ENCODE measurements around the gene HS3ST4. TPM values are rescaled to one million over a fixed set of nuclear protein-coding genes. Genes with fewer than 3 reads are reported as not detected.

The HS3ST4 gene
- total and polyA plus RNA-seq, 8 donors = 0.58 to 1.7 (median 0.81) TPM; not detected in 3

- no peak overlapping the region for H3K4me3 ChIP-seq
- H3K36me3 ChIP-seq = no peaks in the 10 kb centered on the region
- H3K27me3 ChIP-seq = no peaks in the 10 kb centered on the region
- TF ChIP-seq POLR2AphosphoS5 (IDR thresholded peaks at IDR 0.05) (no peak), POLR2A (IDR thresholded peaks at IDR 0.05) (no peak), CTCF (IDR thresholded peaks at IDR 0.05) (no peak), EP300 (IDR thresholded peaks at IDR 0.05) (no peak)
- no peak overlapping the region for H3K27ac ChIP-seq
- WGBS, 5 donors = 54 to 74% (median 61%) methylated on average over 9 of the region's 9 CpGs
- intact Hi-C loops (cut with DNase I; ENCODE audit: low total_unique reads) = no loop called here
- no peaks in the 10 kb centered on the region for H3K9me3 ChIP-seq
- no peaks in the 10 kb centered on the region for H3K4me1 ChIP-seq
- no peak for DNase-seq
Measured at GRCh38 chr16:26050472-26050871, 358.7 kb downstream of the HS3ST4 start.

GRCh38 chr16:26051063-26051462, 359.3 kb downstream of the HS3ST4 start:
- intact Hi-C loops (cut with DNase I; ENCODE audit: low total_unique reads) = no loop called here
- no peak for DNase-seq
- TF ChIP-seq POLR2AphosphoS5 (IDR thresholded peaks at IDR 0.05) (no peak), CTCF (IDR thresholded peaks at IDR 0.05) (no peak), EP300 (IDR thresholded peaks at IDR 0.05) (no peak), POLR2A (IDR thresholded peaks at IDR 0.05) (no peak)
- no peaks in the 10 kb centered on the region for H3K4me1 ChIP-seq
- H3K4me3 ChIP-seq = no peak overlapping the region
- no peaks in the 10 kb centered on the region for H3K36me3 ChIP-seq
- no peaks in the 10 kb centered on the region for H3K9me3 ChIP-seq
- 22 to 46% (median 43%) methylated on average over 2 of the region's 2 CpGs for WGBS, 5 donors
- H3K27ac ChIP-seq = no peak overlapping the region
- no peaks in the 10 kb centered on the region for H3K27me3 ChIP-seq

DNA sequence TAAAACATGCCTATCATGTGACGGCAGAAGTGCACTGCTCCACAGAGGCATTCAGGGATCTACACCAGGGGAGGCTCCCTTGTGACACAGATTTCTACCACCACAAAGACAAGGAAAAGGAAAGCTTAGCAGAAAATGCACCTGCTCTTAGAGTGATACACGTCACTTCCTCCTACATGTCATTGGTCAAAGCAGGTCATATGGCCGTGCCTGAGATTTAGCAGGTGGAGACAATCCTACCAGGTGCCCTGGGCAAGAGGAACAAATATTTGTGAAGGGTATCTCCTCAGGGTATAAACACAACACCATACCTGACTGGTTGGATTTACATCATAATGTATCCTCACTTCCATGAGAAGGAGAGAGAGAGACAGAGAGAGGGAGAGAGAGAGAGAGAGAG, 362.1 kb downstream of the HS3ST4 start:
- no peaks in the 10 kb centered on the region for H3K36me3 ChIP-seq
- DNase-seq = no peak
- H3K27me3 ChIP-seq = no peaks in the 10 kb centered on the region
- H3K9me3 ChIP-seq = peaks cover 0 to 12% (median 0%) of the 10 kb centered on the region in 4 donors
- no peak overlapping the region for H3K27ac ChIP-seq
- intact Hi-C loops (cut with DNase I; ENCODE audit: low total_unique reads) = no loop called here
- H3K4me3 ChIP-seq = no peak overlapping the region
- H3K4me1 ChIP-seq = no peaks in the 10 kb centered on the region
- TF ChIP-seq POLR2A (IDR thresholded peaks at IDR 0.05) = no peak
- no peak for TF ChIP-seq EP300 (IDR thresholded peaks at IDR 0.05)
- TF ChIP-seq CTCF (IDR thresholded peaks at IDR 0.05) = no peak
- TF ChIP-seq POLR2AphosphoS5 (IDR thresholded peaks at IDR 0.05) = no peak
- WGBS, 5 donors = 85 to 92% (median 88%) methylated on average over 3 of the region's 3 CpGs

DNA sequence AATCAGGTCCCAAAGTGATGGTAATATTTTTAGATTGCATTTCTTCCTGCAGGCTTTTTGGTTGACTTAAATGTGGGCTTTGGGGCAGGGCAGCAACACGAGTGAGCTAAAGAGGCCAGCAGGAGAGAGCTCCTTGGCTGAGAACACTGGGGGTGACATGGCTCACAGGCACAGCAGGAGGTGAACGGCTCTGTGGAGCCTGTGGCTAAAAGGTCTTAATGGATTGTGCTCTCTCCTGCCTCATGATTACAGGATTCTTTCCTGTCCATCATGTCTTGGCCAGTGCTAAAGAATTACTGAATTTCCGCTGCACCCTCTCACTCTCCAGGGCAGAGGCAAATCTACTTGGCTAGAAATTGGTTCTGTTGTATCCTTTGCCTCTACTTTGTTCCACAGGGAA, 366.6 kb downstream of the HS3ST4 start:
- DNase-seq = no peak
- intact Hi-C loops (cut with DNase I; ENCODE audit: low total_unique reads) = no loop called here
- no peak overlapping the region for H3K4me3 ChIP-seq
- no peaks in the 10 kb centered on the region for H3K27me3 ChIP-seq
- H3K4me1 ChIP-seq = no peaks in the 10 kb centered on the region
- 42 to 60% (median 43%) methylated on average over 3 of the region's 3 CpGs for WGBS, 5 donors
- TF ChIP-seq POLR2A (IDR thresholded peaks at IDR 0.05) = no peak
- peaks cover 0 to 12% (median 0%) of the 10 kb centered on the region in 4 donors for H3K9me3 ChIP-seq
- H3K27ac ChIP-seq = no peak overlapping the region
- no peaks in the 10 kb centered on the region for H3K36me3 ChIP-seq

DNA sequence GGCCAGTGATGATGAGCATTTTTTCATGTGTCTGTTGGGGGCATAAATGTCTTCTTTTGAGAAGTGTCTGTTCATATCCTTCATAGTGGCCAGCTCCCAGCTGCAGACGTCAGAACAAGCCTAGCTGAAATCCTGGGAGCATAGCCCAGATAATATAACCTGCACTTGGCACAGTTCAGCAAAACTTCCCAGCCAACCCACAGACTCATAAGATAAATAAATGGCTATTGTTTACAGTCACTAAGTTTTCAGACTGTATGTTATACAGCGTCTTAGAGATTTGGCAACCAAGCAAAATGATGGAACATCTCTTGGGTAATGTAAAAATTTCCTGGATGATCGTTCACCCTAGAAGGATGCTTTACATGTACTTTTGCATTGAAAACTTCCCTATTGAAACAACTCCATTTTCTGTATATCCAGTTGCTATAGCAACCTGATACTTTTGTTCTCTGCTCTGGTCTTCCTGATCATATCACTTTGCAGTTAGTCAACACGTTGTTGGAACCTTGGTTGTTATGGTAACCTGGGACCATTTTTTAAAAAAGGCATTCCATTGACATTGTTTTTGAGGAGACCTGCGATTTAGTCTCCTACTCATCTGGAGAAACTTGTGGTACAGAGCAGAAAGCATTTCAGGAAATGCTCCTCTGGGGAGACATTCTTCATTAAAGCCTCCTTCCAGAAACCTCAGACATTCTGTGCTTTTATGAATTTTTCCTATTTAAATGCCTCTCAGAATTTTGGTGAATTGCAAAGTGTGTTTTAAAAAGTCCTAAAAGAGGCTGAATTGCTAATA, 378.7 kb downstream of the HS3ST4 start:
- no peaks in the 10 kb centered on the region for H3K27me3 ChIP-seq
- peak in 1 of 2 donors; percentile 63 for DNase-seq
- WGBS, 5 donors = 8 to 18% (median 14%) methylated on average over 5 of the region's 5 CpGs
- peak overlapping the region in 1 of 5 donors; percentile 33 for H3K27ac ChIP-seq
- no peak overlapping the region for H3K4me3 ChIP-seq
- no peaks in the 10 kb centered on the region for H3K36me3 ChIP-seq
- TF ChIP-seq EP300 (IDR thresholded peaks at IDR 0.05) (no peak), POLR2AphosphoS5 (IDR thresholded peaks at IDR 0.05) (no peak), CTCF (IDR thresholded peaks at IDR 0.05) (no peak), POLR2A (IDR thresholded peaks at IDR 0.05) (no peak)
- peaks cover 0 to 9% (median 3%) of the 10 kb centered on the region in 4 donors for H3K4me1 ChIP-seq
- no peaks in the 10 kb centered on the region for H3K9me3 ChIP-seq
- intact Hi-C loops (cut with DNase I; ENCODE audit: low total_unique reads) = no loop called here

Data from stomach (tissue), 9 donors.